Fibroblast of lung (primary cell): Measurements from ENCODE around the gene TBL1Y. TPM values are rescaled to one million over a fixed set of nuclear protein-coding genes. Genes with fewer than 3 reads are reported as not detected.

Experiments
- DNase-seq, 2 donors: peaks; one replicate each; pipeline versions ENCODE4 v3.0.0 to v3.0.0-alpha.2; 2010; ENCODE audit warnings: low read depth in 2 of 2
- H2AFZ ChIP-seq: 2 replicates; pipeline ENCODE4 v1.5.1; 2012; ENCODE audit warnings: low read length, control low read depth, inconsistent platforms
- H3K27ac ChIP-seq: 2 replicates; pipeline ENCODE4 v1.5.1; 2011; ENCODE audit warnings: low read length, control low read depth; ENCODE audit not compliant: insufficient read depth
- H3K27me3 ChIP-seq: 2 replicates; pipeline ENCODE4 v1.5.1; 2011; ENCODE audit warnings: mild to moderate bottlenecking, low read length; ENCODE audit not compliant: control insufficient read depth, insufficient read depth
- H3K36me3 ChIP-seq: 2 replicates; pipeline ENCODE4 v1.5.1; 2011; ENCODE audit warnings: low read length; ENCODE audit not compliant: control insufficient read depth, insufficient read depth
- H3K4me1 ChIP-seq: 2 replicates; pipeline ENCODE4 v1.5.1; 2011; ENCODE audit warnings: low read length; ENCODE audit not compliant: control insufficient read depth, insufficient read depth; ENCODE audit errors: extremely low read depth
- H3K4me2 ChIP-seq: 2 replicates; pipeline ENCODE4 v1.5.1; 2011; ENCODE audit warnings: low read length, control low read depth; ENCODE audit not compliant: insufficient read depth; ENCODE audit errors: extremely low read depth
- H3K4me3 ChIP-seq, 4 experiments: fragments of 200-600 bp in 1 of 4; sonication (generic) in 1 of 4; replicated peaks in 1 of 4; 2 replicates each; pipeline ENCODE4 v1.5.1; 2011 to 2016; ENCODE audit warnings: low read length in 4 of 4, low read depth in 3 of 4, mild to moderate bottlenecking in 3 of 4, control low read depth in 2 of 4, inconsistent platforms in 1 of 4, mixed read lengths in 1 of 4; ENCODE audit not compliant: insufficient read depth in 1 of 4; ENCODE audit errors: control extremely low read depth in 1 of 4
- H3K79me2 ChIP-seq: 2 replicates; pipeline ENCODE4 v1.5.1; 2012; ENCODE audit warnings: mild to moderate bottlenecking, low read length, inconsistent platforms; ENCODE audit not compliant: control insufficient read depth, insufficient read depth
- H3K9ac ChIP-seq: 2 replicates; pipeline ENCODE4 v1.5.1; 2011; ENCODE audit warnings: mild to moderate bottlenecking, low read length, control low read depth; ENCODE audit not compliant: insufficient read depth
- H3K9me3 ChIP-seq: 2 replicates; pipeline ENCODE4 v1.5.1; 2012; ENCODE audit warnings: low read depth, low read length; ENCODE audit not compliant: control insufficient read depth, insufficient read depth
- H4K20me1 ChIP-seq: 2 replicates; pipeline ENCODE4 v1.5.1; 2011; ENCODE audit warnings: low read length; ENCODE audit not compliant: control insufficient read depth, insufficient read depth; ENCODE audit errors: extremely low read depth
- CTCF ChIP-seq, 2 donors: IDR thresholded peaks in 1 of 2; conservative IDR thresholded peaks in 1 of 2; 1 replicate in 1 of 2; 2 replicates in 1 of 2; pipeline ENCODE4 v1.5.1; 2011 to 2012; ENCODE audit warnings: low read length in 2 of 2, control low read depth in 1 of 2, inconsistent platforms in 1 of 2, low read depth in 1 of 2, mild to moderate bottlenecking in 1 of 2
- EZH2 ChIP-seq: IDR thresholded peaks from 2 replicates; pipeline ENCODE4 v1.5.1; 2012; ENCODE audit warnings: low read length, control low read depth, mild to moderate bottlenecking; ENCODE audit errors: missing control alignments
- polyA plus RNA-seq, 2 donors: library from polyadenylated mRNA; depleted of rRNA in 1 of 2; stranded (reverse) in 1 of 2; unstranded in 1 of 2; fragments of >200 nt; gene quantifications; 2 replicates each; pipeline ENCODE4 v1.2.1, GENCODE V29; 2011 to 2012; ENCODE audit warnings: missing spikeins in 1 of 2
- total RNA-seq: library from RNA; depleted of rRNA; stranded (reverse); fragments of >200 nt; gene quantifications from 2 replicates; pipeline ENCODE4 v1.2.1, GENCODE V29; 2014

TBL1Y gene
- total and polyA plus RNA-seq, 2 donors (not counting 1 experiment from before 2014, with no cell fraction given), result not detected

- no peaks in the 10 kb centered on the region for H3K36me3 ChIP-seq
- no peak overlapping the region for H3K27ac ChIP-seq
- H3K4me3 ChIP-seq, result no peak overlapping the region
- no peaks in the 10 kb centered on the region for H3K27me3 ChIP-seq
- no peaks in the 10 kb centered on the region for H3K4me1 ChIP-seq
- no peak overlapping the region for H2AFZ ChIP-seq
- H3K9me3 ChIP-seq, result no peaks in the 10 kb centered on the region
- no peak for DNase-seq
- no peaks in the 10 kb centered on the region for H3K79me2 ChIP-seq
- no peak overlapping the region for H3K4me2 ChIP-seq
- no peak overlapping the region for H3K9ac ChIP-seq
- TF ChIP-seq CTCF (conservative IDR thresholded peaks at IDR 0.05 in 1 of 2, IDR thresholded peaks at IDR 0.05 in 1 of 2; ENCODE audit: low read depth in 1 of 2, low read length in 2 of 2) (no peak), EZH2 (no peak)
- no peaks in the 10 kb centered on the region for H4K20me1 ChIP-seq
These were observed 189.2 kb downstream of the TBL1Y start for GRCh38 chrY:7099742-7100141.

GRCh38 chrY:7102680-7103079, 192.2 kb downstream of the TBL1Y start:
- Histone ChIP-seq H3K4me3 (no peak overlapping the region), H4K20me1 (no peaks in the 10 kb centered on the region)
- no peak for DNase-seq

GRCh38 chrY:7107179-7107578, 196.7 kb downstream of the TBL1Y start:
- Histone ChIP-seq H3K4me3 (no peak overlapping the region), H3K4me1 (no peaks in the 10 kb centered on the region), H4K20me1 (no peaks in the 10 kb centered on the region), H3K36me3 (no peaks in the 10 kb centered on the region), H2AFZ (no peak overlapping the region), H3K79me2 (no peaks in the 10 kb centered on the region), H3K4me2 (no peak overlapping the region), H3K27ac (no peak overlapping the region), H3K27me3 (no peaks in the 10 kb centered on the region), H3K9ac (no peak overlapping the region), H3K9me3 (no peaks in the 10 kb centered on the region)
- no peak for TF ChIP-seq CTCF (conservative IDR thresholded peaks at IDR 0.05 in 1 of 2, IDR thresholded peaks at IDR 0.05 in 1 of 2; ENCODE audit: low read depth in 1 of 2, low read length in 2 of 2)
- TF ChIP-seq EZH2, result no peak
- DNase-seq, result no peak

More at GRCh38 chrY:7102680-7103079, 192.2 kb downstream of the TBL1Y start:
- TF ChIP-seq CTCF (conservative IDR thresholded peaks at IDR 0.05 in 1 of 2, IDR thresholded peaks at IDR 0.05 in 1 of 2; ENCODE audit: low read depth in 1 of 2, low read length in 2 of 2) (no peak), EZH2 (no peak)
- Histone ChIP-seq H3K27ac (no peak overlapping the region), H3K79me2 (no peaks in the 10 kb centered on the region), H3K27me3 (no peaks in the 10 kb centered on the region), H3K9me3 (no peaks in the 10 kb centered on the region), H2AFZ (no peak overlapping the region), H3K36me3 (no peaks in the 10 kb centered on the region), H3K4me2 (no peak overlapping the region), H3K4me1 (no peaks in the 10 kb centered on the region), H3K9ac (no peak overlapping the region)
